SKM-1 treated with dmso at 0.1 percent for 144 hours (cell line): ENCODE results near the gene PIANP.
"Not testable (repeated sequence)": the region's sequence is repeated elsewhere in the genome, so short reads cannot be mapped to it uniquely, and the experiment has no call there.

Experiments
- DNase-seq: peaks from one replicate; lab custom pipeline; 2025; ENCODE audit not compliant: unreplicated experiment; lab: John Stamatoyannopoulos, UW

The PIANP gene, protein sequence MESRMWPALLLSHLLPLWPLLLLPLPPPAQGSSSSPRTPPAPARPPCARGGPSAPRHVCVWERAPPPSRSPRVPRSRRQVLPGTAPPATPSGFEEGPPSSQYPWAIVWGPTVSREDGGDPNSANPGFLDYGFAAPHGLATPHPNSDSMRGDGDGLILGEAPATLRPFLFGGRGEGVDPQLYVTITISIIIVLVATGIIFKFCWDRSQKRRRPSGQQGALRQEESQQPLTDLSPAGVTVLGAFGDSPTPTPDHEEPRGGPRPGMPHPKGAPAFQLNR

DNA sequence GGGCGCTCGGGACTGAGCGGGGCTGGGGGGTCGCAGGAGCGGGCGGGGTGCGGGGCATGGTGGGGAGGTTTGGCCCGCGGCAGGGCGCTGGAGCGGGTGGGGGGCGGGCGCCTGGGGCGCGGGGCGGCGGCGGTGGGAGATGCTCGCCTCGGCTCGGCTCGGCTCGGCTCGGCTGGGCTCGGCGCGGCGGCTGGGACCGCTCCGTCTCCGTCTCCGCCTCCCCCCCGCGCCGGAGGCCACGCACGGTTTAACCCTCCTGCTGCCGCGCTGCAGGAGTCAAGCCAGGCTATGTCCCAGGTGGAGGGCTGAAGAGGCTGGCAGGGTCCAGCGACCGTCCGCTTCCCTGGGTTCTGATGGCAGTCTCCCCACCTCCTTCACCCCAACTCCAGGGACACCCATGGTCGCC lies at the start of gene PIANP:
TSS of gene PIANP (minus strand) at position 170 of the 406 bp plus-strand sequence. CDS start 2,754 bp downstream, outside the sequence.
- no peak for DNase-seq

DNA sequence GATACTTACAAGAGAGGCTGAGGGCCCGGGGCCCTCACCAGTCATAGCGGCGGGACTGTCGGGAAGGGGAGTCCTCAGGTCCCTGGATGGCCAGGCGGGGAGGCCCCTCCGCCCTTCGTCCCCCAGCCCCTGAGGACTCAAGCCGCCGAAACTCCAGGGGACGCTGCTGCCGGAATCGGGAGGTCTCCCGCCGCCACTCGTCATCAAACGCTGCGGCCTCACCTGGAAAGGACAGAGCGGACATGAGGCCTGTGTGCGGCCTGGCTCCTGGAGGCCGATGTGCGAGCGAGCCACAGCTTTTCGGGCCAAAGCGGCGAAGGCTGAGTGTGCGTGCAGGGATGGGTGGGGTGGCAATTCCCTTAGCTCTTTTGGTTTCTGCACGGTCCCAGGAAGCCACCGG lies 48.1 kb upstream of the PIANP start:
- DNase-seq = no peak

DNA sequence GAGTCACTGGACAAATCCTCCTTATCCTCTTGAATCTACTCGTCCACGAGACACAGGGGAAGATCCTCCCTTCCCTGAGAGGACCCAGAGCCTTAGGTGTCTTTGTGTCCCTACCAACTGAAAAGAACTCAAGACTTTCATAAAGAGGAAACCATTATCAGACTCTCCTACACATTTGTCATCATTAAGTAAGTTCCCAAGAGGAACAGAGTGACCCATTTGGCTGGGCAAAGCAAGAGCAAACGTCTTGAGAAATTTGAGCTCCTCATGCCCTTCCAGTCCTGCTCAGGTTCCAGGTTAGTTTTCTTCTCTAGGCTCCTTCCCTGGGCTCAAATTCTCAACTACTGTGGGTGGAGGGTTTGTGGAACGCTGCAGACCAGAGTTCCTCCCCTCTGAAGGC lies 46.6 kb upstream of the PIANP start:
- DNase-seq = no peak

DNA sequence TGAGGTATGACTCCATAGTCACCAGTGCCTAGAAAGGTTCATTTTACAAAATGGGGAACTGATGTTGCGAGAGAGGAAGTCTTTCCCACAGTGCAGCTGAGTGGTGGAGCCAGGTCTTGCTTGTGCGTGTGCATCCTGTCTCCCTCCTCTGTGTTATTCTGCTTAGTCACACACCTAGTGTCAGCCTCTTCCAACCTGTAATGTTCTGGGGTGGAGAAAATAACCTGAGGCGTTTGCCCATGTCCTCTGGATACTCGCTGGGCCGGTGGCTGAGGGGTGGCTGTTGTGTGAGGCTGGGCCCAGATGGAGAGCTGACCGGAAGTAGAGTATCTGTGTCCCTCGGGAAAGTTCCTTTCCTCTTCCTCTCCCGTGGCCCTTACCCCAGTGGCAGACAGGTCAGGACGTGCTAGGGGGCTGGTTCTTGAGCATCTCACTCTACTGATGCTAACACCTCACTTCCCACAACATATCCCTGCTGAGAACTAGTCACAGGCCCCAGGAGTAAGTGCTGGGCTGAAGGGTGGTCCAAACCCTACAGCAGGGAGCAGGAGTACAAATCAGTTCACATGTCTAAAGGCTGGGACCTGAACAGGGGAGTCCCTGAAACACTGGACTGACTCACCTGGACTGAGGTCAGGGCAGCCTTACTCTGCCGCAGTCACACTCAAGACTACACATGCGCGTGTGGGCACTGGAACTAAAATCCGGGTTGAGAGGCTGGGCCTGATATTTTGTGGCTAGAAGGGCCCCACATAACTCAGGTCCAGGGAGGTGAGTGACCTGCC lies 45.3 kb upstream of the PIANP start:
- DNase-seq = peak; percentile 80

DNA sequence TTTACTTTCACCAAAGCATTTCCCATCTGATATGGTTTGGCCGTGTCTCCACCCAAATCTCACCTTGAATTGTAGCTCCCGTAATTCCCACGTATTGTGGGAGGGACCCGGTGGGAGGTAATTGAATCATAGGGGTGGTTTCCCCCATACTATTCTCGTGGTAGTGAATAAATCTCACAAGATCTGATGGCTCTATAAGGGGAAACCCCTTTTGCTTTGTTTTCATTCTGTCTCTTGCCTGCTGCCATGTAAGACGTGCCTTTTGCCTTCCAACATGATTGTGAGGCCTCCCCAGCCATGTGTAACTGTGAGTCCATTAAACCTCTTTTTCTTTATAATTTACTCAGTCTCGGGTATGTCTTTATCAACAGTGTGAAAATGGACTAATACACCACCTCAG lies 42.7 kb upstream of the PIANP start:
- not testable (repeated sequence) for DNase-seq

DNA sequence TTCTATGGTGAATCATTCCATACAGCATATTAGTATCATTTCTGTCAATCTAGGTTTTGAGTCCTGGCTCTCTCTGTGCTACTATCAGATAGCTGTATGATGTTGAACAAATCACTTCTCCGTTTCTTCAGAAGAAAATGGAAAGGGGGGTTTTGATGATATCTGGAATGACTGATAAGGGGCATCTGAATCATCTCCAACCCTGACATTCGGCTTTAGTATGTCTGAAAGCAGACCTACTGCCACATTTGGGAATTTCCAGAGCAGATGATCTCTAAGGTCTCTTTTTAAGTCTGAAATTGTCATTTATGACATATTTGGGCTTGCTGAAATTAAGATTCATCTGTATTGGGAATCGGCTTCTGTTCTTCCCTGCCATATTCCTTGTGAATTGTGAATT lies 42.2 kb upstream of the PIANP start:
- no peak for DNase-seq

DNA sequence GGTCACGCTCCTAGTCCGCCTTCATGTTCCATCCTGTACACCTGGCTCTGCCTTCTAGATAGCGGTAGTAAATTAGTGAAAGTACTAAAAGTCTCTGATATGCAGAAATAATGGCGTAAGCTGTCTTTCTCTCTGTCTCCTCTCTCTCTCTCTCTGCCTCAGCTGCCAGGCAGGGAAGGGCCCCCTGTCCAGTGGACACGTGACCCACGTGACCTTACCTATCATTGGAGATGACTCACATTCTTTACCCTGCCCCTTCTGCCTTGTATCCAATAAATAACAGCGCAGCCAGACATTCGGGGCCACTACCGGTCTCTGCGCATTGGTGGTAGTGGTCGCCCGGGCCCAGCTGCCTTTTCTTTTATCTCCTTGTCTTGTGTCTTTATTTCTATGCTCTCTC lies 41.5 kb upstream of the PIANP start:
- not testable (repeated sequence) for DNase-seq

DNA sequence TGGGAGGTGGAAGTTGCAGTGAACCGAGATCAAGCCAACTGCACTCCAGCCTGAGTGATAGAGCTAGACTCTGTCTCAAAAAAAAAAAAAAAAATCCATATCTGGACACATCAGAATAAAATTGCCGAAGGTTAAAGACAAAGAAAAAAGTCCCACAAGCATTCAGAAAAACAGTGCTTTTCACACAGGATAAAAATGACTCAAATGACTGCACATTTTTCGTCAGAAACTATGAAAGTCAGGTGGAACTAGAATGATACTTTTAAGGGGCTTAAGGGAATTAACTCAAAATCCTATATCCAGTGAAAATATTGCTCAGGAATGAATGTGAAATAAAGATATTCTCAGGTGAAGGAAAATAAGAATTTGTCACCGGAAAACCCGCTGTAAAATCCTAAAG lies 36.1 kb upstream of the PIANP start:
- no peak for DNase-seq

DNA sequence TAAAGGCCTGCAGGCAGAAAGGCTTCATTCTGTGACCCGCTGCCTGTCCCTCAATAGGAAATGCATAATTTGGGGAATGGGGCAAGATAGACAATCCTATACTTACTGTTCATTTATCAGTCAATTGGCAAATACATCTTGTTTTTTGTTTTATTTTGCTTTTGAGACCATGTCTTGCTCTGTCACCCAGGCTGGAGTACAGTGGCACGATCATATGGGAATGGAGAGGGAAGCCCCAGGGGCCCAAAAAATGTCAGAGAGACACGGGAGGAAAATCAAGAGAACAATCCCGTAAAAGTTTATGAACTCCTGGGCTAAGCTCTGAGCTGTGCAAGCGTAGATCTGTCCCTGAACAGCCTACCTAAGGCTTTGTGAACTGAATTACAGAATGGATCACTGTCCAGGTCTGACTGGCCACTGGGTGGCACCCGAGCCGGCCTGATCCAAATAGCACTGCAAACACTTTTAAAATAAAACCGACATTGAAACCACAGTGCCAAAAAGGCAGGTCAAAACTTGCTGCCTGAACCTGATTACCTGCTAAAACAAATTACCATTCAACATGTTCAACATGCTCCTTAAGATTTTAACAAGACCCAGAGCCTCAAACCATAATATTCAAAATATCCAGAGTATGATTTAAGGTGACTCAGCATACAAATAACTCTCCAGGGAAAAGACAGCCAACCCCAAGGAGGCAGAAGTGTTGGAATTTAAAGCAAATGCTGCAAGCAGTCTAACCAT lies 35.0 kb upstream of the PIANP start:
- DNase-seq = peak; percentile 13

DNA sequence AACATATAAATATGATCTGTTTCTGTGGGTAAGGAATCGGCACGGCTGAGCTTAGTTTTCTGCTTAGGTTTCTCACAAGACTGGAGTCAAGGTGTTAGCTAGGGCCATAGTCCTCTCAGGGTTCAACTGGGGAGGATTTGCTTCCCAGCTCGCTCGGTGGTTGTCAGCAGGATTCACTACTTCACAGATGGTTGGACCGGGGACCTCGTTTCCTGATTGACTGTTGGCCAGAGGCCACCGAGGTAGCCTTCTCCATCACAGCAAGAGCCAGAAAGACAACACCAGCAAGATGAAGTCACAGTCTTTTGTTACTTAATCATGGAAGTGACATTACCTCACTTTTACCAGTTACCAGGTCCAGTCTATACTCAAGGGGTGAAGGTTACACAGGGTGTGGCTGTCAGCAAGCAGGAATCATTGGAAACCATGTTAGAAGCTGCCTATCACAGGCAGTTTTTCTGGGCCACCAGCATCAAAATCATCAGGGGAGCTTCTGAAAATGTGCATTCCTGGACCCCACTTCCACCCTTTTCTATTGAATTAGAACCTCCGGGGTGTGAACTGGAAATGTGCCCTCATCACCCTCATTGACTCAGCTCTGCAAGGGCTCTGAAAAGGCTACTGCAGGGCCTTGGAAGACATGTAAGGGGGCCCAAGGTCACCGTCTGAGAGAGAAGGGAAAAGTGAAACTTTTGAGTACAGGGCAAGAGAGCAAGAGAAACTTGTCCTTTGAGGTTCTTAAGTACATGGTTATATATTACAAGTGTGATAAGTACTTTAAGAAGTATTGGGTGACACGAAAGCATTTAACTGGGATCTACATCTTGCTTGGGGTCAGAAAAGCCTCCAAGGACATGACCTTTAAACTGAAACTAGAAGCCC lies 34.1 kb upstream of the PIANP start:
- no peak for DNase-seq

DNA sequence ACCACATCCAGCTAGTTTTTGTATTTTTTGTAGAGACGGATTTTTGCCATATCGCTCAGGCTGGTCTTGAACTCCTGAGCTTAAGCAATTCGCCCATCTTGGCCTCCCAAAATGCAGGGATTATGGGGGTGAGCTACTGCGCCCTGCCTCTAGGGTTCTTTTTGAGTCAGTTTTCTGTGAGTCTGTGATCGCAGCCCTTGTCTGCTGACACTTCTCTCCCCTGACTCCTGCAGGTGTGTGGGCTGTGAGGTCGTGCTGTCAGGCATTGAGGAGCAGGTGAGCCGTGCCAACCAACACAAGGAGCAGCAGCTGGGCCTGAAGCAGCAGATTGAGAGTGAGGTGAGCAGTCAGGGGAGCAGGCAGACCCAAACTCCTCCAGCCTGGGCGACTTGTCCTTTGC lies 29.6 kb upstream of the PIANP start:
- no peak for DNase-seq

DNA sequence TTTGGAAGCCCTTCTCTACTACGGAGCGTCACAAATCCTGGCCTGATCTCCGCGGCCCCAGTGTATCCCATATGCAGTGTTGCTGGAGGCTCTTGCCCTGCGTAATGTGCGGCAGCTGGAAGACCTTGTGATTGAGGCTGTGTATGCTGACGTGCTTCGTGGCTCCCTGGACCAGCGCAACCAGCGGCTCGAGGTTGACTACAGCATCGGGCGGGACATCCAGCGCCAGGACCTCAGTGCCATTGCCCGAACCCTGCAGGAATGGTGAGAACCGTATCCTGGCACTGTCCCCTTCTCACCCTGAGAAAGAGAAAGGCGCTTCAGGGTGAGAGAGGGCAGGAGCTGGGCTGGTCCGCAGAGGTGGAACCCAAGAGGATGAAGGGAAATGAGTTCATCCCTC lies 28.6 kb upstream of the PIANP start:
- DNase-seq = no peak

DNA sequence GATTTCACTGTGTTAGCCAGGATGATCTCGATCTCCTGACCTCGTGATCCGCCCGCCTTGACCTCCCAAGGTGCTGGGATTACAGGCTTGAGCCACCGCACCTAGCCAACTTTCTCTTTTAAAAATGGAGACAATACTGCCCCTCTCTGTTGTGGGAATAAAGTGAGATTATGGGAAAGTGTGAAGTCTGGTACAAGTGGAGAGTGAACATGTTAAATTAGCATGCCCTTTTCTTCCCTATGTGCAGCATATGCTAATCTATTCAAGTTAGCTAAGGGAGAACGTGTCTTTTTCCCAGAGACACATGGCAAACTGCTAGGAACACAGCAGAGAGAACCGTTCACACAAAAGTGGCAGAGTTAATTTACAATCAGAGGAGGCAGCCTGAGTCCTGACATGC lies 24.7 kb upstream of the PIANP start:
- DNase-seq = no peak

DNA sequence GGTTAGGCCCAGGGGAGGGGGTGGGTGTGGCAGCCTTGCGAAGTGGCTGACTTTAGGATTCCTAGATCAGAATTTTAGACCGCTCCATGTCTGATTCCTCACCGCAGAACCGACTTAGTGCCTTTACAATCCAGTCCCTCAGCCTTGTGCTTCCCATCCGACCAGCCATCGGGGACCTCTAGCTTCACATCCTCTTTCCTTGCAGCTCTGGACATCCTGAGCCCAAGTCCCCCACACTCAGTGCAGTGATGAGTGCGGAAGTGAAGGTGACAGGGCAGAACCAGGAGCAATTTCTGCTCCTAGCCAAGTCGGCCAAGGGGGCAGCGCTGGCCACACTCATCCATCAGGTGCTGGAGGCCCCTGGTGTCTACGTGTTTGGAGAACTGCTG lies 23.8 kb upstream of the PIANP start:
- no peak for DNase-seq

DNA sequence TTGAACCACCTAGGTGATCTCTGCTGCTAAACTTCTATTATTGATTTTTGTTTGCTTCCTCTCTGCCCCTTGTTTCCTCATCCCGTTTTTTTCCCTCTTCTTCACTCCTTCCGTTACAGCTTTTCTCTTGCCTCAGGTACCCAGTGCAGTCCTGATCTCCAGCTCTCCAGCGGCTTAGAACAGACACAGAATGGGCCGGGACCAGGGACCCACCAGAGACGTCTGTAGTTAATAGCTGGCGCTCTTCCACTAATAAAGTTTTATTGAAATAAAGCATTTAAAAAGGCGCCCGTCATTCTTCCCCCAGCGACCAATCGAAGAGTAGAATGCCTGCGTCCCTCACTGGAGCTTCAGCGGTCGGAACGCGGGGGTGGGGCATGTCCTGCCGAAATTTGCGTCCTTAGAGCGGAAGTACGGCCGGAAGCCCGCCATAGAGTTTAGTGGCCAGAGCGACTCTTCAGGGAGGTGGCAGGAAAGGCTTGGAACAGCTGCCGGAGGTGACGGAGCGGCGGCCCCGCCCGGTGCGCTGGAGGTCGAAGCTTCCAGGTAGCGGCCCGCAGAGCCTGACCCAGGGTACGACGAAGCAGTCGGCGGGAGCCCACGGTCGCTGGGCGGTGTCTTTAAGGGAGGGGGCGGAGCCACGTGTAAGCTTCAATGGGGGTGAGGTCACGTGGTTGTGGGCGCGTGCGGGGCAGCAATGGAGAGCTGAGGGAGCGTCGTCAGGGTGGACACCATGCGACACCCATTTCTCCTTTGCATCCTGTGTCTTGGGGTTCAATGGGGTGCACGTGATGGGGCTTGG lies 23.2 kb upstream of the PIANP start, which contains the start of gene COPS7A:
TSS of gene COPS7A (plus strand) at position 440 of the 802 bp plus-strand sequence. CDS start 611 bp downstream, outside the sequence.
- DNase-seq = peak; percentile 83

DNA sequence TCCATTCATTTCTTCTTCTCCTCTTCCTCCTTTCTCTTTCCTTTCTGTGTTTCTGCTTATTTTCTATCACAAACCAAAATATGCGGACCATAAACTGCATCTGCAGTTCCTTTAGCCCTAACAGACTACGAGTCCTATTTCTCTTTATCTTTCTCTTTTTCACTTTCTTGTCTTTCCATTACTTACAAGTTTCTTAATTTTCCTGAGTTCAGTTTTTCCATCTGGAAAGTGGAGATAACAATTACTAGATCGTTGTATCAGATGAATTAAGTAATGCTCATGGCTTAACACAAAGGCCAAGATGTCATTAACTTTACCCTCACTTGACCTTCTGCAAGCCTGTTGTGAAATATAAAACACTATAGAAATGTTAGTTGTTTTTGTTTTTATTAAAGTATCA lies 22.2 kb upstream of the PIANP start:
- DNase-seq = no peak

DNA sequence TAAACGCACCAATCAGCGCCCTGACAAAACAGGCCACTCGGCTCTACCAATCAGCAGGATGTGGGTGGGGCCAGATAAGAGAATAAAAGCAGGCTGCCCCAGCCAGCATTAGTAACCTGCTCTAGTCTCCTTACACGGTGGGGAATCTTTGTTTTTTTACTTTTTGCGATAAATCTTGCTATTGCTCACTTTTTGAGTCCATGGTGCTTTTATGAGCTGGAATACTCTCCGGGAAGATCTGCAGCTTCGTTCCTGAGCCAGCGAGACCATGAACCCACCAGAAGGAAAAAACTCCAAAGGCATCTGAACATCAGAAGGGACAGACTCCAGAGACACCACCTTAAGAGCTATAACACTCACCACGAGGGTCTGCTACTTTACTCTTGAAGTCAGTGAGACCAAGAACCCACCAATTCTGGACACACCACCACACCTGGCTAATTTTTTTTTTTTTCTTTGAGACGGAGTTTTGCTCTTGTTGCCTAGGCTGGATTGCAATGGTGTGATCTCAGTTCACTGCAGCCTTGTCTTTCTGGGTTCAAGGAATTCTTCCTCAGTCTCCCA lies 16.3 kb upstream of the PIANP start:
- no peak for DNase-seq

DNA sequence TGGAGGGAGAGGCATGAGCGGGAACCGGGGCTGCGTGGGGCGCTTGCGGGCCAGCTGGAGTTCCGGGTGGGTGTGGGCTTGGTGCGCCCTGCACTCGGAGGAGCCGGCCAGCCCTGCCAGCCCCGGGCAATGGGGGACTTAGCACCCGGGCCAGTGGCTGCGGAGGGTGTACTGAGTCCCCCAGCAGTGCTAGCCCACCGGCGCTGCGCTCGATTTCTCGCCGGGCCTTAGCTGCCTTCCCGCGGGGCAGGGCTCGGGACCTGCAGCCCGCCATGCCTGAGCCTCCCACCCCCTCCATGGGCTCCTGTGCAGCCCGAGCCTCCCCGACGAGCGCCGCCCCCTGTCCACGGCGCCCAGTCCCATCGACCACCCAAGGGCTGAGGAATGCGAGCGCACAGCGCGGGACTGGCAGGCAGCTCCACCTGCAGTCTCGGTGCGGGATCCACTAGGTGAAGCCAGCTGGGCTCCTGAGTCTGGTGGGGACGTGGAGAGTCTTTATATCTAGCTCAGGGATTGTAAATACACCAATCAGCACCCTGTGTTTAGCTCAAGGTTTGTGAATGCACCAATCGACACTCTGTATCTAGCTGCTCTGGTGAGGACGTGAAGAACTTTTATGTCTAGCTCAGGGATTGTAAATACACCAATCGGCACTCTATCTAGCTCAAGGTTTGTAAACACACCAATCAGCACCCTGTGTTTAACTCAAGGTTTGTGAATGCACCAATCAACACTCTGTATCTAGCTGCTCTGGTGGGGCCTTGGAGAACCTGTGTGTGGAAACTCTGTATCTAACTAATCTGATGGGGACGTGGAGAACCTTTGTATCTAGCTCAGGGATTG lies 15.6 kb upstream of the PIANP start:
- DNase-seq = not testable (repeated sequence)

DNA sequence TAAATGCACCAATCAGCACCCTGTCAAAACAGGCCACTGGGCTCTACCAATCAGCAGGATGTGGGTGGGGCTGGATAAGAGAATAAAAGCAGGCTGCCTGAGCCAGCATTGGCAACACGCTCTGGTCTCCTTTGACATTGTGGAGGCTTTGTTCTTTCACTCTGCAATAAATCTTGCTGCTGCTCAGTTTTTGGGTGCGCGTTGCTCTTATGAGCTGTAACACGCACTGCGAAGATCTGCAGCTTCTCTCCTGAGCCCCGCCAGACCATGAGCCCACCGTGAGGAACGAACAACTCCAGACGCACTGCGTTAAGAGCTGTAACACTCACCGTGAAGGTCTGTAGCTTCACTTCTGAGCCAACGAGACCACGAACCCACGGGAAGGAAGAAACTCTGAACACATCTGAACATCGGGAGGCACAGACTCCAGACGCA lies 8.4 kb upstream of the PIANP start:
- DNase-seq = no peak
